HG03575 (cell line): ENCODE measurements around the gene ST3GAL2.

Experiments used
- ATAC-seq: cut with Tn5 transposase; IDR thresholded peaks from one replicate; pipeline ENCODE4 v1.9.1; 2021; ENCODE audit not compliant: unreplicated experiment, insufficient number of reproducible peaks, low FRiP score; ENCODE audit errors: extremely low read depth

Gene ST3GAL2

GRCh38 chr16:70444249-70445063 is 5.6 kb upstream of the ST3GAL2 start:
- no peak for ATAC-seq

- ATAC-seq: no peak
These were observed 3.4 kb upstream of the ST3GAL2 start for GRCh38 chr16:70442344-70442743.

- no peak for ATAC-seq
These were observed 2.6 kb upstream of the ST3GAL2 start for GRCh38 chr16:70441406-70441990.

GRCh38 chr16:70440009-70440692 is 1.3 kb upstream of the ST3GAL2 start:
- ATAC-seq: no peak

GRCh38 chr16:70438585-70438968 is 323 bp downstream of the ST3GAL2 start:
- no peak for ATAC-seq

- ATAC-seq: no peak
These were observed 1.0 kb downstream of the ST3GAL2 start for GRCh38 chr16:70437582-70438557.

GRCh38 chr16:70437017-70437581 is 1.8 kb downstream of the ST3GAL2 start:
- ATAC-seq: no peak

- ATAC-seq: no peak
These were observed 4.2 kb downstream of the ST3GAL2 start for GRCh38 chr16:70434484-70435260.

- no peak for ATAC-seq
These were observed 5.3 kb downstream of the ST3GAL2 start for GRCh38 chr16:70433458-70434103.

GRCh38 chr16:70432723-70433457 is 6.0 kb downstream of the ST3GAL2 start:
- no peak for ATAC-seq

- ATAC-seq: no peak
These were observed 6.6 kb downstream of the ST3GAL2 start for GRCh38 chr16:70432356-70432722.

GRCh38 chr16:70430667-70431536 is 8.0 kb downstream of the ST3GAL2 start:
- peak; percentile 28 for ATAC-seq

GRCh38 chr16:70429888-70430666 is 8.8 kb downstream of the ST3GAL2 start:
- no peak for ATAC-seq

GRCh38 chr16:70428178-70428998 is 10.5 kb downstream of the ST3GAL2 start:
- ATAC-seq: no peak

- no peak for ATAC-seq
These were observed 11.1 kb downstream of the ST3GAL2 start for GRCh38 chr16:70427786-70428177.
